Thymus (tissue), 11 donors: ENCODE results near the gene ADAMTS2. TPM values are rescaled to one million over a fixed set of nuclear protein-coding genes. Genes with fewer than 3 reads are reported as not detected.
"Not testable (repeated sequence)": the region's sequence is repeated elsewhere in the genome, so short reads cannot be mapped to it uniquely, and the experiment has no call there.

Source experiments
- DNase-seq, 9 donors: peaks; one replicate each; pipeline ENCODE4 v3.0.0-alpha.2; 2013; ENCODE audit warnings: low spot score in 9 of 9, low read depth in 6 of 9, missing footprints in 1 of 9
- H3K27ac ChIP-seq, 2 donors: one replicate each; pipeline ENCODE4 v1.5.1; 2013; ENCODE audit warnings: control low read depth in 1 of 2, low read depth in 1 of 2, low read length in 1 of 2, mild to moderate bottlenecking in 1 of 2, moderate library complexity in 1 of 2
- H3K27me3 ChIP-seq, 2 donors: one replicate each; pipeline ENCODE4 v1.5.1; 2013; ENCODE audit warnings: low read length in 1 of 2; ENCODE audit not compliant: control insufficient read depth in 2 of 2, insufficient read depth in 1 of 2
- H3K36me3 ChIP-seq, 2 donors: one replicate each; pipeline ENCODE4 v1.5.1; 2013; ENCODE audit warnings: low read length in 1 of 2, mild to moderate bottlenecking in 1 of 2, moderate library complexity in 1 of 2; ENCODE audit not compliant: control insufficient read depth in 2 of 2, insufficient read depth in 2 of 2
- H3K4me1 ChIP-seq, 2 donors: one replicate each; pipeline ENCODE4 v1.5.1; 2013; ENCODE audit warnings: low read length in 2 of 2; ENCODE audit not compliant: control insufficient read depth in 2 of 2, insufficient read depth in 2 of 2
- H3K4me3 ChIP-seq, 2 donors: one replicate each; pipeline ENCODE4 v1.5.1; 2013; ENCODE audit warnings: low read length in 2 of 2, control low read depth in 1 of 2, mild to moderate bottlenecking in 1 of 2
- H3K9me3 ChIP-seq, 2 donors: one replicate each; pipeline ENCODE4 v1.5.1; 2013; ENCODE audit warnings: low read length in 1 of 2, mild to moderate bottlenecking in 1 of 2; ENCODE audit not compliant: control insufficient read depth in 2 of 2, insufficient read depth in 1 of 2
- WGBS: extraction: QIAGEN DNeasy Blood & Tissue Kit; methylation state at CpG from one replicate; pipeline ENCODE4 v1.1.7; 2013; 5-methylcytosine and 5-hydroxymethylcytosine counted together
- polyA plus RNA-seq: library from polyadenylated mRNA; stranded (reverse); fragments of 200-250 nt; gene quantifications from one replicate; pipeline ENCODE4 v1.2.3, GENCODE V29; 2013
- total RNA-seq: library from RNA; stranded (reverse); fragments of 120-200 nt; gene quantifications from one replicate; pipeline ENCODE4 v1.2.4, GENCODE V29; 2013
- donor health status: healthy.

ADAMTS2 gene
- total and polyA plus RNA-seq, 2 donors, result 1.3 to 1.4 TPM

- H3K4me1 ChIP-seq, result peaks cover 0 to 3% of the 10 kb centered on the region in 2 donors
- 92% methylated on average over 13 of the region's 13 CpGs for WGBS
- no peak overlapping the region for H3K27ac ChIP-seq
- peaks cover 0 to 2% of the 10 kb centered on the region in 2 donors for H3K27me3 ChIP-seq
- DNase-seq, result no peak
- no peaks in the 10 kb centered on the region for H3K36me3 ChIP-seq
- H3K4me3 ChIP-seq, result no peak overlapping the region
- no peaks in the 10 kb centered on the region for H3K9me3 ChIP-seq
These were observed 14.9 kb downstream of the ADAMTS2 start for GRCh38 chr5:179330186-179330900.

GRCh38 chr5:179328291-179328690 lies 17.0 kb downstream of the ADAMTS2 start:
- 92% methylated on average over 6 of the region's 6 CpGs for WGBS
- no peak overlapping the region for H3K4me3 ChIP-seq
- H3K4me1 ChIP-seq, result peaks cover 0 to 3% of the 10 kb centered on the region in 2 donors
- H3K36me3 ChIP-seq, result no peaks in the 10 kb centered on the region
- no peak for DNase-seq
- H3K27me3 ChIP-seq, result peaks cover 0 to 2% of the 10 kb centered on the region in 2 donors
- H3K9me3 ChIP-seq, result no peaks in the 10 kb centered on the region
- no peak overlapping the region for H3K27ac ChIP-seq

DNA sequence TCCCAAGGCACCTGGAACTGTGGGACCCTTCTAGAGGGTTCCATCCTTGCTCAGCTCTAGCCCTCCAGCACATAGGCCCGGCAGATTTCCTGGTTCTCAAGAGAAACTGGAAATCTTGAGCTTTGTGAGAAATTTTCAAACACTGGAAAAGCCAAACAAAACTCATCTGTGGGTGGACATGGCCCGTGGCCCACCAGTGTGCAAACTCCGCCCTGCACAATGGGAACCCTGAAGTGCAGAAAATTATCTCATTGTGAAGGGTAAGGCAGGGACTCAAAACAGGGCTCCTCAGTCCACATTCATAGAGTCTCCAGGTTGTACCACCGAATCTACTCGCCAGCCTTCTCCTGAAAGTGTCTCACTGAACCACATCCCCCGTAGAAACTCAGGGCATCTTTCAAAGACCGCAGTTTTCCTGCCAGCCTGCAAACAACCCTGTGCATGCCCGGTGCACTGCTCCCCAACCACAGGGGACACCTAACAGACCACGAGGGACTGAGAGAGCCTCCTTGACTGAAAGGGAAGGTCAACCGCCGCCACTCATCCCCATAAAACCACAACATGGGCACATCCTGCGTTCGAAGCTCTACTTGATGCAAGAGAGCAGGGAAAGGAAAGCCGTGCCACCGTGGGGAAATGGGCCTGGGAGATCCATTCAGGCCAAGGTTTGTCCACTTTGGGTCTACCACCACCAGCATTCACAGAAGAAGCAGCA lies 18.1 kb downstream of the ADAMTS2 start:
- peak overlapping the region in 1 of 2 donors; percentile 43 for H3K27ac ChIP-seq
- H3K9me3 ChIP-seq, result no peaks in the 10 kb centered on the region
- no peak overlapping the region for H3K4me3 ChIP-seq
- 80% methylated on average over 15 of the region's 15 CpGs for WGBS
- no peak for DNase-seq
- peaks cover 0 to 2% of the 10 kb centered on the region in 2 donors for H3K27me3 ChIP-seq
- no peaks in the 10 kb centered on the region for H3K36me3 ChIP-seq
- H3K4me1 ChIP-seq, result peaks cover 0 to 7% of the 10 kb centered on the region in 2 donors

GRCh38 chr5:179326122-179326927 lies 18.9 kb downstream of the ADAMTS2 start:
- no peaks in the 10 kb centered on the region for H3K36me3 ChIP-seq
- no peak for DNase-seq
- peak overlapping the region in 1 of 2 donors; percentile 43 for H3K27ac ChIP-seq
- 54% methylated on average over 30 of the region's 30 CpGs for WGBS
- H3K4me1 ChIP-seq, result peaks cover 0 to 8% of the 10 kb centered on the region in 2 donors
- H3K4me3 ChIP-seq, result no peak overlapping the region
- no peaks in the 10 kb centered on the region for H3K9me3 ChIP-seq
- peaks cover 0 to 2% of the 10 kb centered on the region in 2 donors for H3K27me3 ChIP-seq

DNA sequence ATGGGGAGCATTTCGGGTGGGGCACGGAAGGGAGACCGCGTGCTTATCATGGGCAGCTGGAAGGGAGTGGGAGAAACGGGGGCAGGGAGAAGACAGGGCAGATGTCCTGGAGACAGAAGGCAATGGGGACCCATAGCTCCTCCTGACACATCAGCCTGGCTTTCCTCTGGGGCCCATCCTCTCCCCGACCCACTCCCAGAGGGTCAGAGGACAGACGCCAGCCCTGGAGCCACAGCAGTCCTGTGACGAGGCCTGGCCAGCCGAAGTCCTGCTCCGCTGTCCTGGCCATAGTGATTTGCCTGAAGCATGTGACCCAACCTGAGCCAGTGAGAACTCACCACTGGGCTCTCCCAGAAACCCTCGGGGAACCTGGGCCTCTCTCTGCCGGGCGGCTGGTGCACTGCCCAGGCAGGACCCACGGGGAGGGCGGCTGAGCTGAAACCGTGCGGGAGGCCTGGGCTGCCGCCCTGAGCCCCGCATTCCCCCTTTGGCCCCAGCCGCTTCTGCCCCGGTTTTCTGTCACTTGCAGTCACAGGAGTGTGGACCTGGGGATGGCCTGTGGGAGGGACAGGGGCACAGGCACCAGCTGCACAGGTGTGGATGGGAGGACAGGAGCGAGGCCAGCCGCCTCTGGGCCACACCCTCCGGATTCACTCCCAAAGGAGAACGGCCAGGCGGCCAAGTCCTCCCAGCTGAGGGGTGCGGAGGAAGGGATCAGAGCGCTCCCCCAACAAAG lies 19.8 kb downstream of the ADAMTS2 start:
- 96% methylated on average over 28 of the region's 28 CpGs for WGBS
- no peak for DNase-seq
- peaks cover 0 to 8% of the 10 kb centered on the region in 2 donors for H3K4me1 ChIP-seq
- no peaks in the 10 kb centered on the region for H3K9me3 ChIP-seq
- H3K27me3 ChIP-seq, result peaks cover 0 to 2% of the 10 kb centered on the region in 2 donors
- H3K4me3 ChIP-seq, result no peak overlapping the region
- no peak overlapping the region for H3K27ac ChIP-seq
- H3K36me3 ChIP-seq, result no peaks in the 10 kb centered on the region

GRCh38 chr5:179324760-179325295 lies 20.4 kb downstream of the ADAMTS2 start:
- Histone ChIP-seq H3K27me3 (no peaks in the 10 kb centered on the region), H3K9me3 (no peaks in the 10 kb centered on the region), H3K4me1 (peaks cover 0 to 8% of the 10 kb centered on the region in 2 donors), H3K4me3 (no peak overlapping the region), H3K36me3 (no peaks in the 10 kb centered on the region), H3K27ac (no peak overlapping the region)
- DNase-seq, result no peak
- 91% methylated on average over 6 of the region's 6 CpGs for WGBS

GRCh38 chr5:179324316-179324715 lies 20.9 kb downstream of the ADAMTS2 start:
- H3K27me3 ChIP-seq, H3K4me1 ChIP-seq, H3K36me3 ChIP-seq, H3K9me3 ChIP-seq, H3K4me3 ChIP-seq, DNase-seq, H3K27ac ChIP-seq: not testable (repeated sequence)
- 95% methylated on average over 7 of the region's 7 CpGs for WGBS

DNA sequence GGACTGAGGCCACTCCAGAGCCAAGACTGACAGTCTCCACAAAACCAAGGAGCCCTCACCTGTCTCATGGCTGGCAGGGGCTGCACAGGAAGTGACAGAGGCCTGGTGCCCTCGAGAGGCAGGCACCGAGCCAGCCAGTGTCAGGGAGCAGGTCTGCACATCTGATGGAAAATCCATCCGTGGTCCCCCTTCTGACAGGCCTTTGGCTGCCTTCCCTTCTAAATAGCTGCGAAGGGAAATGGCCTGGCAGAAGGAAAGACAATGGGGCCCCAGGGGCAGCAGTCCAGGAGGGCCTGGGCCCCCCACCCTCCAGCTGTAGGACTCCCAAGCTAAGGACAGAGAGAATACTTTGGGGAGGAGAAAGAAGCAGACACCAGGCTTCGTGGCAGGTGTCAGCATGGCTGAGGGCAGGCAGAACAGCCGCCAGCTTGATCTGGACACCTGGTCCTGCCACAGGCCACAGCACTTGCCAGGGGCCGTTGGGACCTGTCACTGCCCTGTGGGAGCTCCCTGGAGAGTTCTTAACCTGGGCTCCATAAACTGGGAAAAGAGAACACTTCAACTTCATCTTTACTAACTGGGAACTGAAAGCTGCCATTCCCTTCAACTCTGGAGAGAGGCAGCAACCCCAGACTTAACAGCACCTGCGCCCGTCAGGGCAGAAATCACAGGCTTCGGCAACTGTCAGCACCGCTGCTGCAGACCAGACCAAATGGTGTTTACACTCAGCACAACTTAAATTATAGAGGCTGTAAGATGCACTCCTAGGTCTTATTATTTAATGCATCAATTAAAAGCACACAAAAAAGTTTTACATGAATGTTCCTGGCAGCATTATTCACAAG lies 22.0 kb downstream of the ADAMTS2 start:
- Histone ChIP-seq H3K4me1 (peaks cover 0 to 8% of the 10 kb centered on the region in 2 donors), H3K36me3 (no peaks in the 10 kb centered on the region), H3K4me3 (no peak overlapping the region), H3K27me3 (no peaks in the 10 kb centered on the region), H3K9me3 (no peaks in the 10 kb centered on the region), H3K27ac (peak overlapping the region in 1 of 2 donors; percentile 26)
- no peak for DNase-seq
- WGBS, result 53% methylated on average over 11 of the region's 11 CpGs
